CD4-positive, alpha-beta T cell treated with Interleukin-12 subunit alpha and Interleukin-12 subunit beta, for 1 hour (primary cell): Measurements from ENCODE around the gene PTPRN2.

Experiments used
- DNase-seq: peaks from one replicate; pipeline ENCODE4 v3.0.0-alpha.2; 2020

The PTPRN2 gene

GRCh38 chr7:157863906-157864810 is 723.5 kb downstream of the PTPRN2 start:
- no peak for DNase-seq

GRCh38 chr7:157863176-157863575 is 724.4 kb downstream of the PTPRN2 start:
- no peak for DNase-seq

GRCh38 chr7:157862731-157863130 is 724.9 kb downstream of the PTPRN2 start:
- DNase-seq: no peak

- DNase-seq: no peak
Measured at GRCh38 chr7:157861551-157861950, 726.1 kb downstream of the PTPRN2 start.

- DNase-seq: no peak
Measured at GRCh38 chr7:157861031-157861491, 726.6 kb downstream of the PTPRN2 start.

- DNase-seq: no peak
Measured at GRCh38 chr7:157860406-157860805, 727.2 kb downstream of the PTPRN2 start.

- no peak for DNase-seq
Measured at GRCh38 chr7:157859915-157860314, 727.7 kb downstream of the PTPRN2 start.

- DNase-seq: no peak
Measured at GRCh38 chr7:157857578-157858075, 730.0 kb downstream of the PTPRN2 start.

GRCh38 chr7:157856873-157857577 is 730.6 kb downstream of the PTPRN2 start:
- no peak for DNase-seq

- DNase-seq: no peak
Measured at GRCh38 chr7:157855452-157856213, 732.0 kb downstream of the PTPRN2 start.

GRCh38 chr7:157855016-157855415 is 732.6 kb downstream of the PTPRN2 start:
- DNase-seq: no peak

- peak; percentile 27 for DNase-seq
Measured at GRCh38 chr7:157854066-157854891, 733.3 kb downstream of the PTPRN2 start.

- no peak for DNase-seq
Measured at GRCh38 chr7:157853789-157854065, 733.9 kb downstream of the PTPRN2 start.

GRCh38 chr7:157853076-157853788 is 734.4 kb downstream of the PTPRN2 start:
- no peak for DNase-seq

GRCh38 chr7:157851501-157852067 is 736.0 kb downstream of the PTPRN2 start:
- peak; percentile 58 for DNase-seq

GRCh38 chr7:157850481-157851444 is 736.9 kb downstream of the PTPRN2 start:
- DNase-seq: no peak

GRCh38 chr7:157849726-157850125 is 737.9 kb downstream of the PTPRN2 start:
- no peak for DNase-seq

GRCh38 chr7:157849341-157849596 is 738.4 kb downstream of the PTPRN2 start:
- DNase-seq: no peak

GRCh38 chr7:157848508-157849340 is 738.9 kb downstream of the PTPRN2 start:
- no peak for DNase-seq
